PFSK-1 (cell line): Measurements from ENCODE around the gene EME2.

Experiments
- FOXP2 ChIP-seq: optimal IDR thresholded peaks from 2 replicates; pipeline ENCODE3; 2011; ENCODE audit warnings: borderline replicate concordance, control low read depth, inconsistent platforms; ENCODE audit not compliant: insufficient read depth; ENCODE audit errors: extremely low read length, extremely low read depth
- POLR2AphosphoS5 ChIP-seq: IDR thresholded peaks from 2 replicates; pipeline ENCODE4 v1.6.1; 2012; ENCODE audit warnings: low read depth, mild to moderate bottlenecking, control low read depth, low read length, moderate library complexity
- SIN3A ChIP-seq: IDR thresholded peaks from 2 replicates; pipeline ENCODE4 v1.6.1; 2012; ENCODE audit warnings: mild to moderate bottlenecking, low read length, moderate library complexity, borderline replicate concordance; ENCODE audit not compliant: insufficient read depth
- TAF1 ChIP-seq: IDR thresholded peaks from 2 replicates; pipeline ENCODE4 v1.6.1; 2012; ENCODE audit warnings: low read length, control low read depth, borderline replicate concordance; ENCODE audit not compliant: insufficient read depth
- TF ChIP-seq, protein P1 (sequence below), 2 experiments: IDR thresholded peaks; 2 replicates each; pipeline versions ENCODE4 v1.6.1 to v1.8.0; 2011 to 2012; ENCODE audit warnings: low read depth in 2 of 2, low read length in 2 of 2, control low read depth in 1 of 2, inconsistent platforms in 1 of 2, mild to moderate bottlenecking in 1 of 2, moderate library complexity in 1 of 2; ENCODE audit not compliant: insufficient read depth in 1 of 2

The EME2 gene

DNA sequence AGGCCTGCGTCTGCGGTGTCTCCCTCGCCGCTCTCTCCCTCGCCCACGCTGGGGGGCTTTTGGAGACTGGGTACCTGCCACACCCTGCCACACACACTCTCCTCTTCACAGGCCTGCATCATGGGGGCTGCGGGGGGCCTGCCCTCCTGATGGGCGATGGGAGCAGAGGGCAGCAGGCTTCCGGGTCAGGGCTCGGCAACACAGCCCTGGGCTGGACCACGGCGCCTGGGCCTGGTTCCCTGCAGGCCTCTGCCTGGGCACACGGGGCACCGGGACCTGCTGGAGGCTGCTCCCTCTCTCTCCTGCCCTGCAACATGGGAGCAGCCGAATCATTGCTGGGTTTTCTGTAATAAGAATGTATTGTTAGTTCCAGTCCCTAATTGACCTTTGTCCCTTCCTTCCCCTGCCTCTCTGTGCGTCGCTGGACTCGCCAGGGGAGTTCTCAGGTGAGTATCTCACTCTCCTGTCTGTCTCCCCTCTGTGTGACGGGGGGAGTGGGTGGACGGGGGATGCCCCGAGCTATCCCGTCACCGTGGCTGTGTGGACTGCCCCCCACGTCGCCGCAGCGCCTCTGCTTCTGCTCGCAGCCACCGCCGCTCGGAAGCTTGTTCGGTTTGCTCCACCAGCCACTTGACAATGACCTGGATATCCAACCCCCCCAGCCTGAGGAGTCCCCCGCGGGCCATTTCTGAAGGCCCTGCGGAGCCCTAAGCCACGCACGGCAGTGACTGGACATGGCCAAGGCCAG is 14.7 kb upstream of the EME2 start:
- TF ChIP-seq, protein P1, sequence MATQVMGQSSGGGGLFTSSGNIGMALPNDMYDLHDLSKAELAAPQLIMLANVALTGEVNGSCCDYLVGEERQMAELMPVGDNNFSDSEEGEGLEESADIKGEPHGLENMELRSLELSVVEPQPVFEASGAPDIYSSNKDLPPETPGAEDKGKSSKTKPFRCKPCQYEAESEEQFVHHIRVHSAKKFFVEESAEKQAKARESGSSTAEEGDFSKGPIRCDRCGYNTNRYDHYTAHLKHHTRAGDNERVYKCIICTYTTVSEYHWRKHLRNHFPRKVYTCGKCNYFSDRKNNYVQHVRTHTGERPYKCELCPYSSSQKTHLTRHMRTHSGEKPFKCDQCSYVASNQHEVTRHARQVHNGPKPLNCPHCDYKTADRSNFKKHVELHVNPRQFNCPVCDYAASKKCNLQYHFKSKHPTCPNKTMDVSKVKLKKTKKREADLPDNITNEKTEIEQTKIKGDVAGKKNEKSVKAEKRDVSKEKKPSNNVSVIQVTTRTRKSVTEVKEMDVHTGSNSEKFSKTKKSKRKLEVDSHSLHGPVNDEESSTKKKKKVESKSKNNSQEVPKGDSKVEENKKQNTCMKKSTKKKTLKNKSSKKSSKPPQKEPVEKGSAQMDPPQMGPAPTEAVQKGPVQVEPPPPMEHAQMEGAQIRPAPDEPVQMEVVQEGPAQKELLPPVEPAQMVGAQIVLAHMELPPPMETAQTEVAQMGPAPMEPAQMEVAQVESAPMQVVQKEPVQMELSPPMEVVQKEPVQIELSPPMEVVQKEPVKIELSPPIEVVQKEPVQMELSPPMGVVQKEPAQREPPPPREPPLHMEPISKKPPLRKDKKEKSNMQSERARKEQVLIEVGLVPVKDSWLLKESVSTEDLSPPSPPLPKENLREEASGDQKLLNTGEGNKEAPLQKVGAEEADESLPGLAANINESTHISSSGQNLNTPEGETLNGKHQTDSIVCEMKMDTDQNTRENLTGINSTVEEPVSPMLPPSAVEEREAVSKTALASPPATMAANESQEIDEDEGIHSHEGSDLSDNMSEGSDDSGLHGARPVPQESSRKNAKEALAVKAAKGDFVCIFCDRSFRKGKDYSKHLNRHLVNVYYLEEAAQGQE (IDR thresholded peaks at IDR 0.05; ENCODE audit: insufficient read depth in 1 of 2, low read depth in 2 of 2, low read length in 2 of 2), result no peak
- TF ChIP-seq FOXP2 (no peak), POLR2AphosphoS5 (no peak; the same call in 1 of the 2 replicates), SIN3A (no peak), TAF1 (no peak)

DNA sequence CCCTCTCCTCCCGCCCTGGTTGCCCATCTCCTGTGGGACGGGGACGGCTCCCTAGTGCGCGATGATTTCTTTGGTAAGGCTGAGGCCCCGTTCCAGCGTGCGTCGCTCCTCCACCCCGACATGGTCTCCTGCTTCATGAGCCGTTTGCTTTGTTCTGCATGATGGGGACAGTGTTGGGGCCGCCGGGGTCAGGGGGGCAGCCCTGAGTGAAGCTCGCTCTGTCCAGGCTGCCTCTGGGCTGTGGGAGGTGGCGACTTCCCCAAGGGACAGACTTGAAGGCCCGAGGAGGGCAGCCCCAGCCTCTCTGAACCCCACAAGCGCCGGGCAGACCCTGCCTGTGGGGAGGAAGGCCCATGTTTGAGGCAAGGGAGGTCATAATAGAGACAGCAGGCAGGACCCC is 13.7 kb upstream of the EME2 start:
- TF ChIP-seq FOXP2 (no peak), SIN3A (no peak), TAF1 (no peak), POLR2AphosphoS5 (no peak)
- TF ChIP-seq, protein P1 (IDR thresholded peaks at IDR 0.05; ENCODE audit: insufficient read depth in 1 of 2, low read depth in 2 of 2, low read length in 2 of 2), result no peak

DNA sequence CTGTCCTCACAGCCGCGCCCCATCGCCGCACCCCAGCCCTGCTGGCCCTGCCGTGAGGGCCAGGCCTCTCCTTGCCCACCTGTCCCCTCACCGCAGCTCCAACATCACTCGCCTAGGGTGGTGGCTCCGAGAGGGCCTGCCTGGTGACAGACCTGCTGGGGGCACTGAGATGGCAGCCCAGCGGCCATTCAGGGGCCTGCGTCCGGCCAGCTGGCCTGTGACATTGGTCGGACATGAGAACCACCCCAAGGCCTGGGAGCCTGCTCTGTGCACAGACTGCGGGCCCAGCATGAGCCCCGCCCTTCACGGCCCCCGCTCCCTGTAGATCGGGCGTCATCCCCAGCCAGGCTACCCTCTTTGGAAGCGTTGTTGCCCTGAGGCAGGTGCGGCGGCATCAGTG is 13.1 kb upstream of the EME2 start:
- TF ChIP-seq SIN3A (no peak), TAF1 (no peak)

DNA sequence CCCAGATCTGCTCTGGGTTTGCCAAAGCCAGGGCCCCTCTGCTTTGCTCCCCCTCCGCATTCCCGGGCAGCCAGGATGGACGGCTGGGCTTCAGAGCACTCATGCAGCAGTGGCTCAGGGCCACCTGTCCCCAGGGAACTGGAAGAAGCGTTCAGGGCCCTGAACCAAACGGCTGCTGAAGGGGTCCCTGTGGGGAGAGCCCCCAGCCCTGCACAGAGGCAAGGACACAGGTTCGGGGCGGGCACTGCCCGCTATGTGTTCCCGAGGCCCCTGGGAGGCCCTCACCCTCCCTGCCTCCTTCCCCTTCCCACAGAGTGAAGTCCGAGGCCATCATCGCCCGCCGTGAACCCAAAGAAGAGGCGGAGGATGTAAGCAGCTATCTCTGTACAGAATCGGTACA is 11.7 kb upstream of the EME2 start:
- TF ChIP-seq FOXP2 (no peak), SIN3A (no peak), POLR2AphosphoS5 (no peak; the same call in 1 of the 2 replicates), TAF1 (no peak)
- TF ChIP-seq, protein P1 (IDR thresholded peaks at IDR 0.05; ENCODE audit: insufficient read depth in 1 of 2, low read depth in 2 of 2, low read length in 2 of 2), result no peak

DNA sequence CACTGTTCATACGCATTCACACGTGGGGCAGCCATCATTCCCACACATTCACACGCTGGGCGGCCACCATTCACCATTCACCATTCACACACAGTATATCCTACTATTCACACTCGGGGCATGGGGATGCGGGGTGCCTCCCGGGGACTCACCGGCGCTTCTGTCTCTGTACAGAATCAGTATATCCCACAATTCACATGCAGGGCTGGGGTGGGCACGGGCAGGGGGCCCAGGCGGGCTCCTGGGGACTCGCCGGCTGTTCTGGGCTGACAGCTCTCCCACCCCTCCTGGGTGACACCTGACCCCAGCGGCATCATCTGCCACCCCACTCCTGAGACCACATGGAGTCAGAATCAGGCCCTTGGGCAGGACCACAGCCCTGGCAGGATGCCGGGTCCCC is 10.9 kb upstream of the EME2 start:
- TF ChIP-seq SIN3A, result no peak
- TF ChIP-seq TAF1, result no peak
- no peak for TF ChIP-seq FOXP2
- TF ChIP-seq, protein P1 (IDR thresholded peaks at IDR 0.05; ENCODE audit: insufficient read depth in 1 of 2, low read depth in 2 of 2, low read length in 2 of 2), result no peak
- TF ChIP-seq POLR2AphosphoS5, result no peak; the same call in 1 of the 2 replicates
